ENCODE results near the gene SORCS2. TPM values are rescaled to one million over a fixed set of nuclear protein-coding genes. Genes with fewer than 3 reads are reported as not detected.
A peak's percentile ranks its signal among the peaks of the same experiment; 100 is the strongest.

Gene SORCS2
- total and polyA plus RNA-seq, 3 donors from 2014 or later: 2.7 to 4.6 (median 2.9) TPM

DNA sequence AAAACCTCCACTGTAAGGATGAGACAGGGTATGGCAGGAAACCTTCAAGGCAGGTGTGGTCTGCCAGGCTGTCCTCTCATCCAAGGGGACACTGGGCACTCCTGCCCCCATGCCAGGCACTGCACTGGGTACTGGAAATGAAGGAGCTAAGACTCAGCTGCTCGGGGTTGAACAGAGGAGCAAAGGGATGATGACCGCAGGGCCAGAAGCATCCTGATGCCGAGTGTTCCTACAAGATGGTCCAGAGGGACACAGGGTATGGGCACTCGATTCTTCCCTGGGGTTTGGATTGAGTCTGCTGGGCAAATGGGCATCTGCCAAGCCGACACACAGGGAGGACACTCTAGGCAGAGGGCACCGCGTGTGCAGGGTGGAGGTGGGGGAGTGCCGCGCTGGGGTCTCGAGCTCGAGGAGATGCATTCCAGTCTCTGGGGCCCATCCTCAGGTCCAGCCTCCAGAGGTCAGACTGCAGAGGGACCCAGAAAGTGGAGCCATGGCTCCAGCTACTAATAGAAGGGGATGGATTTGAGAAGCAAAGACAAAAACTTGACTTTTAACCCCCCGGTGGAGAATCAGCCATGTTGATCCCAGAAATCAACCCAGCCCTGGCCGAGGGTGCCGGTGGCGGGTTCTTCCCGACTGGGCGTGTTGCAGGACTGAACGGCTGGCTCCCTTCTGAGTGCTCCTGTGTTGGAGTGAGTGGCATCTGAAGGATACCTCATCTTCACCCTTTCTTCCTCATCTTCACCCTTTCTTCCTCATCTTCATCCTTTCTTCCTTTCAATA is 500.3 kb downstream of the SORCS2 start:
- H3K27ac ChIP-seq: no peak overlapping the region
- no peak for TF ChIP-seq POLR2A (IDR thresholded peaks at IDR 0.05)
- TF ChIP-seq, protein P1, sequence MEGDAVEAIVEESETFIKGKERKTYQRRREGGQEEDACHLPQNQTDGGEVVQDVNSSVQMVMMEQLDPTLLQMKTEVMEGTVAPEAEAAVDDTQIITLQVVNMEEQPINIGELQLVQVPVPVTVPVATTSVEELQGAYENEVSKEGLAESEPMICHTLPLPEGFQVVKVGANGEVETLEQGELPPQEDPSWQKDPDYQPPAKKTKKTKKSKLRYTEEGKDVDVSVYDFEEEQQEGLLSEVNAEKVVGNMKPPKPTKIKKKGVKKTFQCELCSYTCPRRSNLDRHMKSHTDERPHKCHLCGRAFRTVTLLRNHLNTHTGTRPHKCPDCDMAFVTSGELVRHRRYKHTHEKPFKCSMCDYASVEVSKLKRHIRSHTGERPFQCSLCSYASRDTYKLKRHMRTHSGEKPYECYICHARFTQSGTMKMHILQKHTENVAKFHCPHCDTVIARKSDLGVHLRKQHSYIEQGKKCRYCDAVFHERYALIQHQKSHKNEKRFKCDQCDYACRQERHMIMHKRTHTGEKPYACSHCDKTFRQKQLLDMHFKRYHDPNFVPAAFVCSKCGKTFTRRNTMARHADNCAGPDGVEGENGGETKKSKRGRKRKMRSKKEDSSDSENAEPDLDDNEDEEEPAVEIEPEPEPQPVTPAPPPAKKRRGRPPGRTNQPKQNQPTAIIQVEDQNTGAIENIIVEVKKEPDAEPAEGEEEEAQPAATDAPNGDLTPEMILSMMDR (IDR thresholded peaks at IDR 0.05): no peak
- no peaks in the 10 kb centered on the region for H3K27me3 ChIP-seq
- DNase-seq: no peak
- H3K36me3 ChIP-seq (ENCODE audit: low read depth, missing control alignments): no peaks in the 10 kb centered on the region
- H3K9me3 ChIP-seq: no peaks in the 10 kb centered on the region
- 90 to 94% methylated on average over 17 to 18 of the region's 18 CpGs for WGBS, 2 donors
- no peaks in the 10 kb centered on the region for H3K4me1 ChIP-seq
- no peak overlapping the region for H3K4me3 ChIP-seq
- intact Hi-C loops (cut with DNase I; ENCODE audit: low total_unique reads): no loop called here

DNA sequence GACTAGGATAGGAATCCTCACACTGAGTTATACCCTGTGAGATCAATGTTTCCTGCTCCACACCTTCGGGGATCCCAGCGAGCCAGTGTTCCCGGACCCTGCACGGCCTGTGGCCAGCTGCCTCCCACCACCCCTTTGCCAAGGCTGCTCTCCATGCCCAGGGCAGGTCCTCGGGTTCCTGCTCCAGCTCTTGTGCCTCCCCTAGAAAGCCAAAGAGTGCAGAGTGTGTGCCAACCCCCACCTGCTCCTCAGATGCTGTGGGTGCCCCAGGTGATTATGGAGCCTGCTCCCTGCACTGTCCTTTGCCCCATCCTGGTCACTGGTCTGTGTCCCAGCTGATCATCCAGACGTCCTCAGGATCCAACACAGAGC is 500.9 kb downstream of the SORCS2 start:
- no peak for DNase-seq
- 85 to 91% methylated on average over 6 of the region's 6 CpGs for WGBS, 2 donors
- TF ChIP-seq, protein P1 (IDR thresholded peaks at IDR 0.05): no peak
- TF ChIP-seq POLR2A (IDR thresholded peaks at IDR 0.05): no peak
- Histone ChIP-seq H3K4me1 (no peaks in the 10 kb centered on the region), H3K27ac (no peak overlapping the region), H3K36me3 (ENCODE audit: low read depth, missing control alignments) (no peaks in the 10 kb centered on the region), H3K27me3 (no peaks in the 10 kb centered on the region), H3K9me3 (no peaks in the 10 kb centered on the region), H3K4me3 (no peak overlapping the region)
- intact Hi-C loops (cut with DNase I; ENCODE audit: low total_unique reads): no loop called here

DNA sequence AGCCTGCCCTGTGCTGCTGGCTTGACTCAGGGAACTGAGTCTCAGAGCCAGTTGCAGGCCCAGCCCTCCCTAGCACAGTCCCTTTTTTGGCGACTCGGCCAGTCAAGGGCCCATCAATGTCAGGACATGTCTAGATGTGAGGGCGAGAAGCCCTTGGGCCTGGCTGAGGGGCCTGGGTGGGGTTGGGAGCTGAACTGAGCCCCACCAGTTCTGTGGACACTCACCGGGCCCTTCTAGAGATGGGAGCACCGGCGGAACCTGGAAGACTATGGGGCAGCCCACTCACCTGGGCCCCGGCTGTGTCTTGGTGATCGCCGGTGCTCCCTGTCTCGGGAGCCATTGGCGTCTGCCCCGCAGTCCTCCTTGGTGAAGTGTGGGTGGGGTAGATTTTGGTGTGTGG is 501.4 kb downstream of the SORCS2 start:
- intact Hi-C loops (cut with DNase I; ENCODE audit: low total_unique reads): no loop called here
- H3K36me3 ChIP-seq (ENCODE audit: low read depth, missing control alignments): no peaks in the 10 kb centered on the region
- H3K4me3 ChIP-seq: no peak overlapping the region
- WGBS, 2 donors: 98 to 100% methylated on average over 6 to 12 of the region's 12 CpGs
- H3K4me1 ChIP-seq: no peaks in the 10 kb centered on the region
- TF ChIP-seq, protein P1 (IDR thresholded peaks at IDR 0.05): no peak
- TF ChIP-seq POLR2A (IDR thresholded peaks at IDR 0.05): no peak
- H3K27me3 ChIP-seq: no peaks in the 10 kb centered on the region
- no peak for DNase-seq
- H3K9me3 ChIP-seq: no peaks in the 10 kb centered on the region
- H3K27ac ChIP-seq: no peak overlapping the region

DNA sequence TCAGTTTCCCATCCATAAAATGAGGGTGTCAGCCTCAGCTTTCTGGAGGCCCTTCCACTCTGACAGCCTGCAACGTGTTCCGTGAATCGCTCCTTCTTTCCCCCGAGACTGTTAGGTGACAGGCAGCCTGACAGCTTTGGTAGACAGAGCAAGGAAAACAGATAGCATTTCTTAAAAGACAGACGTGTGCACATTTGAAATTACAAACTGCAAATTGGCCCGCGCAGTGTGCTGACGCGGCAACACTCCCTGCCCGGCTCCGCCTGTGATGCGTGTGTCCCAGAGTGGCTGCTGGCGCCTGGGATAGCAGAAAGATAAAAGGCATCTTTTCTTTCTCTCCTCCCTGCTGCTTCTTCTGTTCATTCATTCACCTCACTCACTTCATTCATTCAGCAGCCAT is 502.0 kb downstream of the SORCS2 start:
- no peak overlapping the region for H3K4me3 ChIP-seq
- peaks cover 3% of the 10 kb centered on the region for H3K4me1 ChIP-seq
- WGBS, 2 donors: 85 to 89% methylated on average over 13 of the region's 13 CpGs
- H3K9me3 ChIP-seq: no peaks in the 10 kb centered on the region
- no peaks in the 10 kb centered on the region for H3K27me3 ChIP-seq
- TF ChIP-seq POLR2A (IDR thresholded peaks at IDR 0.05): no peak
- TF ChIP-seq, protein P1 (IDR thresholded peaks at IDR 0.05): no peak
- H3K27ac ChIP-seq: no peak overlapping the region
- H3K36me3 ChIP-seq (ENCODE audit: low read depth, missing control alignments): no peaks in the 10 kb centered on the region
- intact Hi-C loops (cut with DNase I; ENCODE audit: low total_unique reads): no loop called here
- DNase-seq: no peak

DNA sequence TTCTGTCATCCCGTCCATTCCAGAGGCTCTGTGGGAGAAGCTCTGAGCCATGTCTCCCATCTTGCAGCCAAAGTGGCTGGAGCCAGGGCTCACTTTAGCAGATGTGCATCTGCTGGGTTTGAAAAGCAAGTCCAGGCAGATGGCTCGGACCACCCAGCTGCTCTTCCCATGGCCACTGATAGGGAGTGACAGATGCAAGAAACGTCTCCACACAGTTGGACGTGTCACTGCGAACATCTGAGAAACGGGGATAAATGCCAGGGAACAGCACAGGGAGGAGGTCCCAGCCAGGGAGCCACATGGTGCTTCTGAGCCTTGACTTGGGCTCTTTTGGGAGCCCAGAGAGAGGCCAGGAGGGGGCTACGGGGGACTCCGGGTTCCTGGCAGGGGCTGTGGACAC is 505.0 kb downstream of the SORCS2 start:
- H3K36me3 ChIP-seq (ENCODE audit: low read depth, missing control alignments): no peaks in the 10 kb centered on the region
- H3K4me3 ChIP-seq: no peak overlapping the region
- H3K27me3 ChIP-seq: no peaks in the 10 kb centered on the region
- H3K4me1 ChIP-seq: peaks cover 6% of the 10 kb centered on the region
- no peaks in the 10 kb centered on the region for H3K9me3 ChIP-seq
- 53 to 67% methylated on average over 7 to 8 of the region's 8 CpGs for WGBS, 2 donors
- H3K27ac ChIP-seq: no peak overlapping the region
- intact Hi-C loops (cut with DNase I; ENCODE audit: low total_unique reads): no loop called here
- DNase-seq: peak; percentile 32
- TF ChIP-seq, protein P1 (IDR thresholded peaks at IDR 0.05): no peak
- TF ChIP-seq POLR2A (IDR thresholded peaks at IDR 0.05): no peak
